K562 (cell line): ENCODE data around the gene CDC37. TPM values are rescaled to one million over a fixed set of nuclear protein-coding genes. Genes with fewer than 3 reads are reported as not detected.

ENCODE experiments used
- FOXM1 ChIP-seq, 2 experiments: fragments of 450-650 bp in 1 of 2; sonication (generic) in 1 of 2; formaldehyde crosslinking in 1 of 2; IDR thresholded peaks; 2 replicates each; pipeline versions ENCODE4 v1.6.1 to v1.9.0; 2017 to 2022; ENCODE audit warnings: low read depth in 2 of 2, mild to moderate bottlenecking in 2 of 2, missing genetic modification reagents in 1 of 2, moderate library complexity in 1 of 2
- GABPB1 ChIP-seq: sonication (generic); formaldehyde crosslinking; IDR thresholded peaks from 2 replicates; pipeline ENCODE4 v1.8.0; 2022; ENCODE audit warnings: mild to moderate bottlenecking, missing genetic modification reagents
- HDAC2 ChIP-seq: fragments of 450-650 bp; IDR thresholded peaks from 2 replicates; pipeline ENCODE4 v1.6.1; 2016; ENCODE audit warnings: mild to moderate bottlenecking
- HDAC3 ChIP-seq: fragments of 450-650 bp; IDR thresholded peaks from 2 replicates; pipeline ENCODE4 v1.6.1; 2018; ENCODE audit warnings: borderline replicate concordance, mild to moderate bottlenecking, moderate library complexity; ENCODE audit not compliant: partially characterized antibody
- HSF4 ChIP-seq: fragments of 250-450 bp; sonication (Bioruptor Pico); IDR thresholded peaks from 2 replicates; pipeline ENCODE4 v2.1.2; 2022; ENCODE audit warnings: mild to moderate bottlenecking, moderate library complexity, borderline replicate concordance
- KDM1A ChIP-seq, 2 experiments: fragments of 450-650 bp; IDR thresholded peaks; 2 replicates each; pipeline ENCODE4 v1.6.1; 2016; ENCODE audit warnings: mild to moderate bottlenecking in 2 of 2
- MAFG ChIP-seq: fragments of 450-650 bp; conservative IDR thresholded peaks from 2 replicates; pipeline ENCODE4 v1.6.1; 2016; ENCODE audit warnings: missing genetic modification characterization, missing compliant biosample characterization
- NR3C1 ChIP-seq: sonication (generic); formaldehyde crosslinking; IDR thresholded peaks from 2 replicates; pipeline ENCODE4 v1.8.1; 2022; ENCODE audit warnings: missing genetic modification reagents
- RCOR1 ChIP-seq, 2 experiments: IDR thresholded peaks; 2 replicates each; pipeline ENCODE4 v1.6.1; 2012; ENCODE audit warnings: low read depth in 2 of 2, low read length in 2 of 2, borderline replicate concordance in 1 of 2, improper control_type of control experiment in 1 of 2
- SLC30A9 ChIP-seq: fragments of 250-450 bp; sonication (Bioruptor Pico); IDR thresholded peaks from 2 replicates; pipeline ENCODE4 v1.8.0; 2022; ENCODE audit warnings: mild to moderate bottlenecking, moderate library complexity
- STAG1 ChIP-seq: sonication (generic); formaldehyde crosslinking; IDR thresholded peaks from 2 replicates; pipeline ENCODE4 v1.5.0; 2020; ENCODE audit warnings: missing genetic modification reagents, borderline replicate concordance
- YBX1 ChIP-seq: fragments of 450-650 bp; IDR thresholded peaks from 2 replicates; pipeline ENCODE4 v1.7.1; 2016; ENCODE audit warnings: mild to moderate bottlenecking
- ZNF174 ChIP-seq: fragments of 250-450 bp; sonication (Bioruptor Pico); IDR thresholded peaks from 2 replicates; pipeline ENCODE4 v1.4.0; 2020; ENCODE audit warnings: mild to moderate bottlenecking
- ZNF324 ChIP-seq: fragments of 250-450 bp; sonication (Bioruptor Pico); IDR thresholded peaks from 2 replicates; pipeline ENCODE4 v1.4.0; 2020; ENCODE audit warnings: mild to moderate bottlenecking
- polyA plus RNA-seq, 8 experiments: library from polyadenylated mRNA; depleted of rRNA in 4 of 8; stranded (reverse) in 5 of 8; unstranded in 3 of 8; fragments of >200 nt; fragmentation: Nextera tagmentation in 2 of 8; fragmentation: Illumina TruSeq in 1 of 8; extraction: Ambion mirVana in 2 of 8; extraction: Trizol in 1 of 8; gene quantifications; 2 replicates each; pipeline versions ENCODE4 v1.2.1 to v1.2.3, GENCODE V29; 2011 to 2014; ENCODE audit warnings: inconsistent platforms in 1 of 8, missing spikeins in 1 of 8
- total RNA-seq, 7 experiments: library from RNA; depleted of rRNA in 6 of 7; stranded (reverse); fragments of >200 nt in 6 of 7; fragmentation: Illumina TruSeq in 2 of 7; extraction: Trizol in 2 of 7; gene quantifications; 2 replicates each; pipeline versions ENCODE4 v1.2.1 to v1.2.3, GENCODE V29; 2011 to 2021; ENCODE audit warnings: low replicate concordance in 1 of 7
- TF ChIP-seq, protein P1 (sequence below), 2 experiments: fragments of 200-800 bp in 1 of 2; sonication (Bioruptor generic) in 1 of 2; sonication (generic) in 1 of 2; formaldehyde crosslinking in 1 of 2; IDR thresholded peaks in 1 of 2; conservative IDR thresholded peaks in 1 of 2; 2 replicates each; pipeline versions ENCODE4 v1.5.0 to v1.6.1; 2016 to 2020; ENCODE audit warnings: missing compliant biosample characterization in 1 of 2, missing genetic modification characterization in 1 of 2, missing genetic modification reagents in 1 of 2
- TF ChIP-seq, protein P2 (sequence below): fragments of 250-450 bp; sonication (Bioruptor Pico); IDR thresholded peaks from 2 replicates; pipeline ENCODE4 v1.4.0; 2020; ENCODE audit warnings: mild to moderate bottlenecking, moderate library complexity, borderline replicate concordance
- TF ChIP-seq, protein P3 (sequence below): fragments of 250-450 bp; sonication (Bioruptor Pico); IDR thresholded peaks from 2 replicates; pipeline ENCODE4 v1.8.0; 2021; ENCODE audit warnings: moderate library complexity, mild to moderate bottlenecking, inconsistent platforms
- TF ChIP-seq, protein P4 (sequence below): fragments of 450-650 bp; IDR thresholded peaks from 2 replicates; pipeline ENCODE4 v1.6.1; 2016; ENCODE audit warnings: antibody characterized with exemption
- TF ChIP-seq, protein P5 (sequence below): fragments of 250-450 bp; sonication (Bioruptor Pico); IDR thresholded peaks from 2 replicates; pipeline ENCODE4 v1.5.0; 2021
- TF ChIP-seq, protein P6 (sequence below): fragments of 450-650 bp; IDR thresholded peaks from 2 replicates; pipeline ENCODE4 v1.6.1; 2018; ENCODE audit warnings: mild to moderate bottlenecking, low read depth; ENCODE audit not compliant: partially characterized antibody

The CDC37 gene
- total and polyA plus RNA-seq, 9 of the 15 experiments (the other 6 are each of a cell fraction or from before 2014, with no cell fraction given) = 6.6 to 538 (median 227) TPM

DNA sequence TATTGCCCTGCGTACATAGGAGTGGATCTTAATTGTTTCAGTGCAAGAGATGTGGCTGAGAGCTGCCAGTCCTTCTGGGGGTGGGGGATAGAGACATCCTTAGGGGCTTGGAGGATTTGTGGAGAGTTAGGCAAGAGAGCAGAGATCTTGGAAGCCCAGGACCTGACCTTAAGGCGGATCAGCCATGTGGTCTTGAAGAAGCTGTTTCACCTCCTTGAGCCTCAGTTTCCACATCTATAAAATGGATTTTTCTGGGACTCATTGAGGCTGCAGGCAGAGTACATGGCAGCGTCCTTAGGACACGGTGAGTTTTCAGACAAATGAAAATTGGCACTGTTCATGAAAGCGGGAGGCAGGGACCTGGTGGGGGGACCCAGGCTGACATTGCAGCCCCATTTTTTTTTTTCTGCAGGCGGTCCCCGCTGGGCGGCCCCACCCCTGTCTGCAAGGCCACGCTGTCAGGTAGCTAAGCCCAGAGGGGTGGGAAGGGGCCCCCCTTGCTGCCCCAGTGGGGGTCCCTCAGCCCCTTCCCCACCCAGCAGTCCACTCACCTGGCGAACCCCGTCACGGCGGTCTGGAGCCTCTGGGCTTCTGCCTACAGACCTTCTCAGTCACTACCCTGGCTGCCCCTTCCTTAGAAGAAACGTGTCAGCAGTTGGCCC is 47.0 kb upstream of the CDC37 start (continued):
- TF ChIP-seq, protein P1, sequence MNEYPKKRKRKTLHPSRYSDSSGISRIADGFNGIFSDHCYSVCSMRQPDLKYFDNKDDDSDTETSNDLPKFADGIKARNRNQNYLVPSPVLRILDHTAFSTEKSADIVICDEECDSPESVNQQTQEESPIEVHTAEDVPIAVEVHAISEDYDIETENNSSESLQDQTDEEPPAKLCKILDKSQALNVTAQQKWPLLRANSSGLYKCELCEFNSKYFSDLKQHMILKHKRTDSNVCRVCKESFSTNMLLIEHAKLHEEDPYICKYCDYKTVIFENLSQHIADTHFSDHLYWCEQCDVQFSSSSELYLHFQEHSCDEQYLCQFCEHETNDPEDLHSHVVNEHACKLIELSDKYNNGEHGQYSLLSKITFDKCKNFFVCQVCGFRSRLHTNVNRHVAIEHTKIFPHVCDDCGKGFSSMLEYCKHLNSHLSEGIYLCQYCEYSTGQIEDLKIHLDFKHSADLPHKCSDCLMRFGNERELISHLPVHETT (CRISPR knock-in tag; conservative IDR thresholded peaks at IDR 0.05 in 1 of 2, IDR thresholded peaks at IDR 0.05 in 1 of 2) = no peak
- peak; percentile 35; the same call in 1 of the 2 replicates for TF ChIP-seq HDAC2
- TF ChIP-seq SLC30A9 (CRISPR knock-in tag) = no peak
- TF ChIP-seq YBX1 = no peak
- TF ChIP-seq, protein P2, sequence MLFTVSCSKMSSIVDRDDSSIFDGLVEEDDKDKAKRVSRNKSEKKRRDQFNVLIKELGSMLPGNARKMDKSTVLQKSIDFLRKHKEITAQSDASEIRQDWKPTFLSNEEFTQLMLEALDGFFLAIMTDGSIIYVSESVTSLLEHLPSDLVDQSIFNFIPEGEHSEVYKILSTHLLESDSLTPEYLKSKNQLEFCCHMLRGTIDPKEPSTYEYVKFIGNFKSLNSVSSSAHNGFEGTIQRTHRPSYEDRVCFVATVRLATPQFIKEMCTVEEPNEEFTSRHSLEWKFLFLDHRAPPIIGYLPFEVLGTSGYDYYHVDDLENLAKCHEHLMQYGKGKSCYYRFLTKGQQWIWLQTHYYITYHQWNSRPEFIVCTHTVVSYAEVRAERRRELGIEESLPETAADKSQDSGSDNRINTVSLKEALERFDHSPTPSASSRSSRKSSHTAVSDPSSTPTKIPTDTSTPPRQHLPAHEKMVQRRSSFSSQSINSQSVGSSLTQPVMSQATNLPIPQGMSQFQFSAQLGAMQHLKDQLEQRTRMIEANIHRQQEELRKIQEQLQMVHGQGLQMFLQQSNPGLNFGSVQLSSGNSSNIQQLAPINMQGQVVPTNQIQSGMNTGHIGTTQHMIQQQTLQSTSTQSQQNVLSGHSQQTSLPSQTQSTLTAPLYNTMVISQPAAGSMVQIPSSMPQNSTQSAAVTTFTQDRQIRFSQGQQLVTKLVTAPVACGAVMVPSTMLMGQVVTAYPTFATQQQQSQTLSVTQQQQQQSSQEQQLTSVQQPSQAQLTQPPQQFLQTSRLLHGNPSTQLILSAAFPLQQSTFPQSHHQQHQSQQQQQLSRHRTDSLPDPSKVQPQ (CRISPR knock-in tag) = no peak
- TF ChIP-seq, protein P3, sequence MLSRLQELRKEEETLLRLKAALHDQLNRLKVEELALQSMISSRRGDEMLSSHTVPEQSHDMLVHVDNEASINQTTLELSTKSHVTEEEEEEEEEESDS = no peak
- TF ChIP-seq, protein P4, sequence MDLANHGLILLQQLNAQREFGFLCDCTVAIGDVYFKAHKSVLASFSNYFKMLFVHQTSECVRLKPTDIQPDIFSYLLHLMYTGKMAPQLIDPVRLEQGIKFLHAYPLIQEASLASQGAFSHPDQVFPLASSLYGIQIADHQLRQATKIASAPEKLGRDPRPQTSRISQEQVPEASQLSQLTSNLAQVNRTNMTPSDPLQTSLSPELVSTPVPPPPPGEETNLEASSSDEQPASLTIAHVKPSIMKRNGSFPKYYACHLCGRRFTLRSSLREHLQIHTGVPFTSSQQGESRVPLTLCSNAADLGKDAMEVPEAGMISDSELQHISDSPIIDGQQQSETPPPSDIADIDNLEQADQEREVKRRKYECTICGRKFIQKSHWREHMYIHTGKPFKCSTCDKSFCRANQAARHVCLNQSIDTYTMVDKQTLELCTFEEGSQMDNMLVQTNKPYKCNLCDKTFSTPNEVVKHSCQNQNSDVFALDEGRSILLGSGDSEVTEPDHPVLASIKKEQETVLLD = no peak
- no peak for TF ChIP-seq NR3C1 (CRISPR knock-in tag)
- peak; percentile 17 to 61; a peak in 2 of 4 replicates for TF ChIP-seq KDM1A (IDR thresholded peaks at IDR 0.05)
- TF ChIP-seq, protein P5, sequence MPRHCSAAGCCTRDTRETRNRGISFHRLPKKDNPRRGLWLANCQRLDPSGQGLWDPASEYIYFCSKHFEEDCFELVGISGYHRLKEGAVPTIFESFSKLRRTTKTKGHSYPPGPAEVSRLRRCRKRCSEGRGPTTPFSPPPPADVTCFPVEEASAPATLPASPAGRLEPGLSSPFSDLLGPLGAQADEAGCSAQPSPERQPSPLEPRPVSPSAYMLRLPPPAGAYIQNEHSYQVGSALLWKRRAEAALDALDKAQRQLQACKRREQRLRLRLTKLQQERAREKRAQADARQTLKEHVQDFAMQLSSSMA (CRISPR knock-in tag) = no peak
- no peak for TF ChIP-seq STAG1 (CRISPR knock-in tag)
- no peak for TF ChIP-seq HSF4 (CRISPR knock-in tag)
- no peak for TF ChIP-seq FOXM1 (IDR thresholded peaks at IDR 0.05; ENCODE audit: low read depth)
- TF ChIP-seq FOXM1 (CRISPR knock-in tag; IDR thresholded peaks at IDR 0.05; ENCODE audit: low read depth) = no peak
- no peak for TF ChIP-seq GABPB1 (CRISPR knock-in tag)
- TF ChIP-seq, protein P6, sequence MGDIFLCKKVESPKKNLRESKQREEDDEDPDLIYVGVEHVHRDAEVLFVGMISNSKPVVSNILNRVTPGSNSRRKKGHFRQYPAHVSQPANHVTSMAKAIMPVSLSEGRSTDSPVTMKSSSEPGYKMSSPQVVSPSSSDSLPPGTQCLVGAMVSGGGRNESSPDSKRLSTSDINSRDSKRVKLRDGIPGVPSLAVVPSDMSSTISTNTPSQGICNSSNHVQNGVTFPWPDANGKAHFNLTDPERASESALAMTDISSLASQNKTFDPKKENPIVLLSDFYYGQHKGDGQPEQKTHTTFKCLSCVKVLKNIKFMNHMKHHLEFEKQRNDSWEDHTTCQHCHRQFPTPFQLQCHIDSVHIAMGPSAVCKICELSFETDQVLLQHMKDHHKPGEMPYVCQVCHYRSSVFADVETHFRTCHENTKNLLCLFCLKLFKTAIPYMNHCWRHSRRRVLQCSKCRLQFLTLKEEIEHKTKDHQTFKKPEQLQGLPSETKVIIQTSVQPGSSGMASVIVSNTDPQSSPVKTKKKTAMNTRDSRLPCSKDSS = no peak
- no peak for TF ChIP-seq HDAC3
- no peak for TF ChIP-seq ZNF174
- no peak for TF ChIP-seq MAFG (tag)
- 0 out of 4 replicates have a peak, but pooled peaks of 1 of the 2 experiments have one; percentile 23 for TF ChIP-seq RCOR1 (IDR thresholded peaks at IDR 0.05; ENCODE audit: borderline replicate concordance in 1 of 2, low read depth in 2 of 2, low read length in 2 of 2)
- TF ChIP-seq ZNF324 = no peak
